Hindlimb muscle (tissue), 1 donor: ENCODE data around the gene CWC27. TPM values are rescaled to one million over a fixed set of nuclear protein-coding genes. Genes with fewer than 3 reads are reported as not detected.

Source experiments
- polyA plus RNA-seq: library from polyadenylated mRNA; unstranded; fragments of 120-200 nt; gene quantifications from one replicate; pipeline ENCODE4 v1.2.1, GENCODE V29; 2013; ENCODE audit not compliant: insufficient read length

The CWC27 gene
- polyA plus RNA-seq, 1 donor = 21.9 TPM

Other genes starting within 250 kb of the CWC27 start
- not detected for gene SHISAL2B, start 78.4 kb upstream of the CWC27 start, polyA plus RNA-seq
- 10.3 TPM for gene SREK1IP1, start 239 bp upstream of the CWC27 start, polyA plus RNA-seq